H9 (cell line): Measurements from ENCODE around the gene YBX1. TPM values are rescaled to one million over a fixed set of nuclear protein-coding genes. Genes with fewer than 3 reads are reported as not detected.

Experiments
- DNase-seq: peaks from one replicate; pipeline ENCODE4 v3.0.0-alpha.2; 2017
- H2AFZ ChIP-seq: one replicate; pipeline ENCODE4 v1.6.1; 2013; ENCODE audit warnings: mild to moderate bottlenecking, low read length, control low read depth, moderate library complexity
- H2AK5ac ChIP-seq: 2 replicates; pipeline ENCODE4 v1.6.1; 2013; ENCODE audit warnings: low read length, control low read depth, mixed read lengths; ENCODE audit not compliant: insufficient read length
- H2BK120ac ChIP-seq: one replicate; pipeline ENCODE4 v1.6.1; 2013; ENCODE audit warnings: low read depth, mild to moderate bottlenecking, low read length, control low read depth, inconsistent platforms; ENCODE audit not compliant: poor library complexity, severe bottlenecking
- H2BK12ac ChIP-seq: 2 replicates; pipeline ENCODE4 v1.6.1; 2013; ENCODE audit warnings: low read length, control low read depth, mixed read lengths, low read depth; ENCODE audit not compliant: insufficient read length
- H2BK15ac ChIP-seq: 2 replicates; pipeline ENCODE4 v1.6.1; 2013; ENCODE audit warnings: low read depth, low read length, control low read depth
- H2BK20ac ChIP-seq: one replicate; pipeline ENCODE4 v1.6.1; 2013; ENCODE audit warnings: low read depth, mild to moderate bottlenecking, low read length, control low read depth, inconsistent platforms; ENCODE audit not compliant: poor library complexity, severe bottlenecking
- H2BK5ac ChIP-seq: 2 replicates; pipeline ENCODE4 v1.6.1; 2013; ENCODE audit warnings: low read length, control low read depth, mixed read lengths; ENCODE audit not compliant: insufficient read length
- H3K14ac ChIP-seq: 2 replicates; pipeline ENCODE4 v1.6.1; 2013; ENCODE audit warnings: low read length, control low read depth; ENCODE audit not compliant: insufficient read depth
- H3K18ac ChIP-seq: 2 replicates; pipeline ENCODE4 v1.6.1; 2013; ENCODE audit warnings: low read depth, mild to moderate bottlenecking, mixed read lengths, low read length, control low read depth; ENCODE audit not compliant: insufficient read length
- H3K23ac ChIP-seq: 2 replicates; pipeline ENCODE4 v1.6.1; 2013; ENCODE audit warnings: low read length, control low read depth, mixed read lengths, low read depth; ENCODE audit not compliant: insufficient read length
- H3K23me2 ChIP-seq: 2 replicates; pipeline ENCODE4 v1.6.1; 2013; ENCODE audit warnings: low read depth, mild to moderate bottlenecking, mixed read lengths, low read length, control low read depth; ENCODE audit not compliant: insufficient read length, poor library complexity, severe bottlenecking
- H3K27ac ChIP-seq: 2 replicates; pipeline ENCODE4 v1.5.1; 2013; ENCODE audit warnings: low read length, control low read depth, mixed read lengths, low read depth; ENCODE audit not compliant: insufficient read length
- H3K27me3 ChIP-seq: 2 replicates; pipeline ENCODE4 v1.6.1; 2013; ENCODE audit warnings: low read length, control low read depth, inconsistent platforms; ENCODE audit not compliant: insufficient read depth
- H3K4ac ChIP-seq: 2 replicates; pipeline ENCODE4 v1.6.1; 2013; ENCODE audit warnings: low read depth, mild to moderate bottlenecking, control low read depth, inconsistent platforms, low read length, moderate library complexity
- H3K4me1 ChIP-seq: 2 replicates; pipeline ENCODE4 v1.6.1; 2013; ENCODE audit warnings: low read length, control low read depth, inconsistent platforms; ENCODE audit not compliant: insufficient read depth
- H3K4me2 ChIP-seq: 2 replicates; pipeline ENCODE4 v1.6.1; 2013; ENCODE audit warnings: low read length, control low read depth, mixed read lengths; ENCODE audit not compliant: insufficient read length, insufficient read depth
- H3K56ac ChIP-seq: 2 replicates; pipeline ENCODE4 v1.6.1; 2013; ENCODE audit warnings: low read depth, mild to moderate bottlenecking, mixed read lengths, low read length, control low read depth; ENCODE audit not compliant: insufficient read length
- H3K79me1 ChIP-seq: 2 replicates; pipeline ENCODE4 v1.6.1; 2013; ENCODE audit warnings: low read depth, mild to moderate bottlenecking, moderate library complexity, low read length, control low read depth, inconsistent platforms; ENCODE audit not compliant: insufficient read depth, poor library complexity, severe bottlenecking
- H3K79me2 ChIP-seq: 2 replicates; pipeline ENCODE4 v1.6.1; 2013; ENCODE audit warnings: low read length, control low read depth, inconsistent platforms; ENCODE audit not compliant: insufficient read depth
- H3K9ac ChIP-seq: 2 replicates; pipeline ENCODE4 v1.6.1; 2013; ENCODE audit warnings: low read length, control low read depth, mixed read lengths; ENCODE audit not compliant: insufficient read length; ENCODE audit errors: extremely low read depth
- H3K9me3 ChIP-seq: one replicate; pipeline ENCODE4 v1.6.1; 2013; ENCODE audit warnings: low read depth, low read length, inconsistent platforms; ENCODE audit not compliant: control insufficient read depth
- H3T11ph ChIP-seq: one replicate; pipeline ENCODE4 v1.6.1; 2013; ENCODE audit warnings: mild to moderate bottlenecking, low read length, control low read depth, inconsistent platforms
- H4K20me1 ChIP-seq: one replicate; pipeline ENCODE4 v1.6.1; 2013; ENCODE audit not compliant: control insufficient read depth, insufficient read length, insufficient read depth
- H4K5ac ChIP-seq: 2 replicates; pipeline ENCODE4 v1.6.1; 2013; ENCODE audit warnings: low read depth, mild to moderate bottlenecking, mixed read lengths, low read length, control low read depth; ENCODE audit not compliant: insufficient read length
- H4K8ac ChIP-seq: replicated peaks from 2 replicates; pipeline ENCODE4 v1.6.1; 2013; ENCODE audit warnings: low read length, control low read depth, mixed read lengths, low read depth; ENCODE audit not compliant: insufficient read length
- H4K91ac ChIP-seq: 2 replicates; pipeline ENCODE4 v1.6.1; 2013; ENCODE audit warnings: low read depth, mild to moderate bottlenecking, moderate library complexity, mixed read lengths, low read length, control low read depth; ENCODE audit not compliant: insufficient read length
- H3K27ac Mint-ChIP-seq, 3 experiments: 2 replicates in 2 of 3; 3 replicates in 1 of 3; pipeline ENCODE4 v1.8.0; 2020 to 2021; ENCODE audit warnings: mixed read lengths in 3 of 3, mild to moderate bottlenecking in 1 of 3, moderate library complexity in 1 of 3
- H3K27me3 Mint-ChIP-seq: 2 replicates; pipeline ENCODE4 v1.8.0; 2021; ENCODE audit warnings: low read depth, mild to moderate bottlenecking, moderate library complexity, mixed read lengths
- H3K36me3 Mint-ChIP-seq, 3 experiments: 2 replicates in 2 of 3; 3 replicates in 1 of 3; pipeline ENCODE4 v1.8.0; 2020 to 2021; ENCODE audit warnings: low read depth in 3 of 3, mixed read lengths in 3 of 3; ENCODE audit not compliant: insufficient read depth in 1 of 3
- H3K4me1 Mint-ChIP-seq, 2 experiments: 2 replicates each; pipeline ENCODE4 v1.8.0; 2020; ENCODE audit warnings: mixed read lengths in 2 of 2
- H3K4me3 Mint-ChIP-seq, 2 experiments: 2 replicates in 1 of 2; 3 replicates in 1 of 2; pipeline ENCODE4 v1.8.0; 2020 to 2021; ENCODE audit warnings: mild to moderate bottlenecking in 2 of 2, mixed read lengths in 2 of 2, moderate library complexity in 1 of 2
- H3K9me3 Mint-ChIP-seq, 2 experiments: 2 replicates in 1 of 2; 3 replicates in 1 of 2; pipeline ENCODE4 v1.8.0; 2020; ENCODE audit warnings: mild to moderate bottlenecking in 2 of 2, mixed read lengths in 2 of 2, moderate library complexity in 1 of 2
- WGBS: extraction: QIAGEN DNeasy Blood & Tissue Kit; methylation state at CpG from one replicate; pipeline ENCODE4 v1.1.7; 2013; ENCODE audit warnings: missing lambda C conversion rate, low lambda C conversion rate, mixed read lengths; ENCODE audit not compliant: insufficient read length; ENCODE audit errors: extremely low coverage; 5-methylcytosine and 5-hydroxymethylcytosine counted together
- total RNA-seq: library from RNA; stranded (reverse); gene quantifications from 2 replicates; pipeline ENCODE4 v1.2.1, GENCODE V29; 2021
- TF ChIP-seq, protein P1 (sequence below): fragments of 200-600 bp; sonication (generic); conservative IDR thresholded peaks from 3 replicates; pipeline ENCODE4 v1.8.0; 2021; ENCODE audit warnings: antibody characterized with exemption, mild to moderate bottlenecking

The YBX1 gene
- total RNA-seq, 1 experiment from 2014 or later: 1,019 TPM

DNA sequence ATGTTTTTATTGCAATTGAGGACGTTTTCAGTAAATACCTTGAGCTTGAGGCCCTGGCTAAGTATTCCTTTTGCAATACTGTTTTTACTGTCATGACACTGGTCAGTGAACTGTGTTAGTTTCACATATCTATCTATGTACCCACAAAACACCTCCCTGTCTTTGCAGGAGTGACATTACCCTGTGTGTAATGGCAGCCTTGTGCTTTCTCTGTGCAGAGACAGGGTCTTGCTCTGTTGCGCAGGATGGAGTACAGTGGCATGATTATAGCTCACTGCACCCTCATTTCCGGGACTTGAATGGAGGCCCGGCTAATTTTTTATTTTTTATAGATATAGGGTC, 8.9 kb downstream of the YBX1 start:
- Mint-ChIP-seq H3K4me3 (no peak overlapping the region), H3K36me3 (peaks cover 23 to 59% (median 54%) of the 10 kb centered on the region in 3 experiments), H3K27me3 (no peaks in the 10 kb centered on the region), H3K9me3 (no peaks in the 10 kb centered on the region), H3K4me1 (peaks cover 50 to 56% of the 10 kb centered on the region in 2 experiments), H3K27ac (no peak overlapping the region)
- Histone ChIP-seq H3K56ac (no peak overlapping the region), H2BK5ac (no peak overlapping the region), H3K4me2 (no peak overlapping the region), H2AK5ac (no peak overlapping the region), H3K79me2 (peaks cover 74% of the 10 kb centered on the region), H3K14ac (no peak overlapping the region), H3K27me3 (no peaks in the 10 kb centered on the region), H3K18ac (no peak overlapping the region), H3K23ac (no peak overlapping the region), H3K23me2 (no peaks in the 10 kb centered on the region), H3K9me3 (no peaks in the 10 kb centered on the region), H3K79me1 (peaks cover 6% of the 10 kb centered on the region), H2BK20ac (no peak overlapping the region), H4K8ac (no peak overlapping the region), H3T11ph (no peak overlapping the region), H4K91ac (no peak overlapping the region), H2BK12ac (no peak overlapping the region), H2BK15ac (no peak overlapping the region), H3K4me1 (no peaks in the 10 kb centered on the region), H3K4ac (no peak overlapping the region), H4K5ac (no peak overlapping the region), H2BK120ac (no peak overlapping the region), H3K9ac (no peak overlapping the region), H2AFZ (no peak overlapping the region), H4K20me1 (no peaks in the 10 kb centered on the region), H3K27ac (no peak overlapping the region)
- WGBS: no CpG with 5 or more reads among the region's 4 CpGs
- TF ChIP-seq, protein P1, sequence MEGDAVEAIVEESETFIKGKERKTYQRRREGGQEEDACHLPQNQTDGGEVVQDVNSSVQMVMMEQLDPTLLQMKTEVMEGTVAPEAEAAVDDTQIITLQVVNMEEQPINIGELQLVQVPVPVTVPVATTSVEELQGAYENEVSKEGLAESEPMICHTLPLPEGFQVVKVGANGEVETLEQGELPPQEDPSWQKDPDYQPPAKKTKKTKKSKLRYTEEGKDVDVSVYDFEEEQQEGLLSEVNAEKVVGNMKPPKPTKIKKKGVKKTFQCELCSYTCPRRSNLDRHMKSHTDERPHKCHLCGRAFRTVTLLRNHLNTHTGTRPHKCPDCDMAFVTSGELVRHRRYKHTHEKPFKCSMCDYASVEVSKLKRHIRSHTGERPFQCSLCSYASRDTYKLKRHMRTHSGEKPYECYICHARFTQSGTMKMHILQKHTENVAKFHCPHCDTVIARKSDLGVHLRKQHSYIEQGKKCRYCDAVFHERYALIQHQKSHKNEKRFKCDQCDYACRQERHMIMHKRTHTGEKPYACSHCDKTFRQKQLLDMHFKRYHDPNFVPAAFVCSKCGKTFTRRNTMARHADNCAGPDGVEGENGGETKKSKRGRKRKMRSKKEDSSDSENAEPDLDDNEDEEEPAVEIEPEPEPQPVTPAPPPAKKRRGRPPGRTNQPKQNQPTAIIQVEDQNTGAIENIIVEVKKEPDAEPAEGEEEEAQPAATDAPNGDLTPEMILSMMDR: no peak
- DNase-seq: no peak
